GM12878 (cell line): ENCODE measurements around the gene RSAD2. TPM values are rescaled to one million over a fixed set of nuclear protein-coding genes. Genes with fewer than 3 reads are reported as not detected.

Source experiments
- NFYA ChIP-seq: IDR thresholded peaks from 2 replicates; pipeline ENCODE4 v1.6.1; 2011; ENCODE audit warnings: low read depth, mild to moderate bottlenecking, low read length, improper control_type of control experiment, borderline replicate concordance
- RAD21 ChIP-seq: IDR thresholded peaks from 2 replicates; pipeline ENCODE4 v1.6.1; 2011; ENCODE audit warnings: mild to moderate bottlenecking, low read depth, low read length, moderate library complexity; ENCODE audit not compliant: insufficient read depth
- SP1 ChIP-seq: IDR thresholded peaks from one replicate; pipeline ENCODE4 v1.6.1; 2011; ENCODE audit warnings: low read depth, low read length
- SREBF2 ChIP-seq: IDR thresholded peaks from 2 replicates; pipeline ENCODE4 v1.6.1; 2012; ENCODE audit warnings: mild to moderate bottlenecking, low read length
- polyA plus RNA-seq, 11 experiments: library from polyadenylated mRNA; depleted of rRNA in 4 of 11; unstranded in 6 of 11; stranded (reverse) in 5 of 11; fragments of >200 nt; fragmentation: Nextera tagmentation in 4 of 11; fragmentation: Illumina TruSeq in 1 of 11; extraction: Ambion mirVana in 4 of 11; extraction: Trizol in 1 of 11; gene quantifications; 1 replicate in 1 of 11; 2 replicates in 10 of 11; pipeline versions ENCODE4 v1.2.1 to v1.2.3, GENCODE V29; 2011 to 2016; ENCODE audit warnings: inconsistent platforms in 2 of 11, missing spikeins in 2 of 11, low read depth in 1 of 11
- total RNA-seq, 4 experiments: library from RNA; depleted of rRNA in 3 of 4; stranded (reverse); fragments of >200 nt in 3 of 4; fragmentation: Illumina TruSeq in 1 of 4; extraction: Trizol in 1 of 4; gene quantifications; 2 replicates each; pipeline versions ENCODE4 v1.2.1 to v1.2.3, GENCODE V29; 2013 to 2021
- TF ChIP-seq, protein P1 (sequence below): fragments of 450-650 bp; IDR thresholded peaks from 2 replicates; pipeline ENCODE4 v1.6.1; 2018; ENCODE audit warnings: borderline replicate concordance, mild to moderate bottlenecking; ENCODE audit not compliant: partially characterized antibody
- TF ChIP-seq, protein P2 (sequence below): fragments of 450-650 bp; formaldehyde crosslinking; IDR thresholded peaks from 2 replicates; pipeline ENCODE4 v1.5.0; 2022; ENCODE audit warnings: mild to moderate bottlenecking, missing genetic modification characterization

Gene RSAD2
- total and polyA plus RNA-seq, 10 of the 15 experiments (the other 5 are each of a cell fraction or from before 2014, with no cell fraction given): 0.24 to 0.90 (median 0.69) TPM

DNA sequence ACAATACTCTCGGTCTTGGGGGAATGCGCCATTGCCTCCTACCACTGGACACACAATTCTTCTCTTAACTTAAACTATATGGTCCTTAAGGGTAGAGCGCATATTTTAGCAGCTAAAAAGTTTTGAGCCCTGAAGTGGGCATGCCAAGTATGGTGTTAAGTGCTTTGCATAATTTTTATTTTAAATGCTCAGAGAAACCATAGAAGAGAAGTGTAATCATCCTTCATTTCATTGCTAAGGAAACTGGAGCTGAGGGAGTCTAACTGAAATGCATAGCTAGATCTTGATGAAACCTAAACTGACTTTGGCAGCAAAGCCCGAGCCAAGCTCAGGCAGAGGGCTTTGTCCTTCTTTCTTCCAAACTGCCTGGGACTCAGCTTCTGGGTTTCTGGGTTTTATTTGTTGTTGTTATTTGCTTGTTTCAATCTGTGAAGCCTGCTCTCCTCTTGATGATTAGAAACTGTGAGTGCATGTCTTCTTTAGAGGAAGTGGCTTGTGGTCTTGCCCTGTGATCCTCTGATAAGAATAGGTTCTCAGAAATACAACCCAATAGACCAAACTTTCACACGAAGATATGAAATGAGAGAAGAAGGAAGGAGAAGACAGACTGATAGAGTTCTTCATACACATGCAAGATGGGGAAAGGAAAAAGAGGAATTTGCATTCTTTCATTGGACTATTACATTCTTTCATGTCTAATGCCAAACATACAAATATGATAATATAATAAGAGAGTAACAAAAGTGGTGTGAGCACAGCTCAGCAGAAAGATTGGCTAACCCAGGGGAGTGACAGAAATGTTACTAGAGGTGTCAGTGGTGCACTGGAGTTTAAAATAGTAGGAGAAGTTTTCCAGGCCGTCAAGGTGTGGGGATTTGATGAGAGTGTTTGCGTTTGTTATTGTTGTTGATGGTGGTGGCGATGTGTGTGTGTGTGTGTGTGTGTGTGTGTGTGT lies 32.1 kb downstream of the RSAD2 start (continued):
- 0 out of 2 replicates have a peak, but pooled peaks have one; percentile 5 for TF ChIP-seq RAD21
- no peak for TF ChIP-seq SREBF2
- TF ChIP-seq NFYA: no peak
- TF ChIP-seq, protein P1, sequence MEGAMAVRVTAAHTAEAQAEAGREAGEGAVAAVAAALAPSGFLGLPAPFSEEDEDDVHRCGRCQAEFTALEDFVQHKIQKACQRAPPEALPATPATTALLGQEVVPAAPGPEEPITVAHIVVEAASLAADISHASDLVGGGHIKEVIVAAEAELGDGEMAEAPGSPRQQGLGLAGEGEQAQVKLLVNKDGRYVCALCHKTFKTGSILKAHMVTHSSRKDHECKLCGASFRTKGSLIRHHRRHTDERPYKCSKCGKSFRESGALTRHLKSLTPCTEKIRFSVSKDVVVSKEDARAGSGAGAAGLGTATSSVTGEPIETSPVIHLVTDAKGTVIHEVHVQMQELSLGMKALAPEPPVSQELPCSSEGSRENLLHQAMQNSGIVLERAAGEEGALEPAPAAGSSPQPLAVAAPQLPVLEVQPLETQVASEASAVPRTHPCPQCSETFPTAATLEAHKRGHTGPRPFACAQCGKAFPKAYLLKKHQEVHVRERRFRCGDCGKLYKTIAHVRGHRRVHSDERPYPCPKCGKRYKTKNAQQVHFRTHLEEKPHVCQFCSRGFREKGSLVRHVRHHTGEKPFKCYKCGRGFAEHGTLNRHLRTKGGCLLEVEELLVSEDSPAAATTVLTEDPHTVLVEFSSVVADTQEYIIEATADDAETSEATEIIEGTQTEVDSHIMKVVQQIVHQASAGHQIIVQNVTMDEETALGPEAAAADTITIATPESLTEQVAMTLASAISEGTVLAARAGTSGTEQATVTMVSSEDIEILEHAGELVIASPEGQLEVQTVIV: no peak
- TF ChIP-seq, protein P2, sequence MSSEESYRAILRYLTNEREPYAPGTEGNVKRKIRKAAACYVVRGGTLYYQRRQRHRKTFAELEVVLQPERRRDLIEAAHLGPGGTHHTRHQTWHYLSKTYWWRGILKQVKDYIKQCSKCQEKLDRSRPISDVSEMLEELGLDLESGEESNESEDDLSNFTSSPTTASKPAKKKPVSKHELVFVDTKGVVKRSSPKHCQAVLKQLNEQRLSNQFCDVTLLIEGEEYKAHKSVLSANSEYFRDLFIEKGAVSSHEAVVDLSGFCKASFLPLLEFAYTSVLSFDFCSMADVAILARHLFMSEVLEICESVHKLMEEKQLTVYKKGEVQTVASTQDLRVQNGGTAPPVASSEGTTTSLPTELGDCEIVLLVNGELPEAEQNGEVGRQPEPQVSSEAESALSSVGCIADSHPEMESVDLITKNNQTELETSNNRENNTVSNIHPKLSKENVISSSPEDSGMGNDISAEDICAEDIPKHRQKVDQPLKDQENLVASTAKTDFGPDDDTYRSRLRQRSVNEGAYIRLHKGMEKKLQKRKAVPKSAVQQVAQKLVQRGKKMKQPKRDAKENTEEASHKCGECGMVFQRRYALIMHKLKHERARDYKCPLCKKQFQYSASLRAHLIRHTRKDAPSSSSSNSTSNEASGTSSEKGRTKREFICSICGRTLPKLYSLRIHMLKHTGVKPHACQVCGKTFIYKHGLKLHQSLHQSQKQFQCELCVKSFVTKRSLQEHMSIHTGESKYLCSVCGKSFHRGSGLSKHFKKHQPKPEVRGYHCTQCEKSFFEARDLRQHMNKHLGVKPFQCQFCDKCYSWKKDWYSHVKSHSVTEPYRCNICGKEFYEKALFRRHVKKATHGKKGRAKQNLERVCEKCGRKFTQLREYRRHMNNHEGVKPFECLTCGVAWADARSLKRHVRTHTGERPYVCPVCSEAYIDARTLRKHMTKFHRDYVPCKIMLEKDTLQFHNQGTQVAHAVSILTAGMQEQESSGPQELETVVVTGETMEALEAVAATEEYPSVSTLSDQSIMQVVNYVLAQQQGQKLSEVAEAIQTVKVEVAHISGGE (CRISPR knock-in tag): no peak
- TF ChIP-seq SP1: peak; percentile 56
